Bone marrow (tissue), 2 donors: ENCODE data around the gene PPIL1.
A peak's percentile ranks its signal among the peaks of the same experiment; 100 is the strongest.
"Not testable (repeated sequence)": the region's sequence is repeated elsewhere in the genome, so short reads cannot be mapped to it uniquely, and the experiment has no call there.

ENCODE experiments used
- DNase-seq, 2 donors: peaks; one replicate each; lab custom pipeline; 2025; lab: John Stamatoyannopoulos, UW

Gene PPIL1

DNA sequence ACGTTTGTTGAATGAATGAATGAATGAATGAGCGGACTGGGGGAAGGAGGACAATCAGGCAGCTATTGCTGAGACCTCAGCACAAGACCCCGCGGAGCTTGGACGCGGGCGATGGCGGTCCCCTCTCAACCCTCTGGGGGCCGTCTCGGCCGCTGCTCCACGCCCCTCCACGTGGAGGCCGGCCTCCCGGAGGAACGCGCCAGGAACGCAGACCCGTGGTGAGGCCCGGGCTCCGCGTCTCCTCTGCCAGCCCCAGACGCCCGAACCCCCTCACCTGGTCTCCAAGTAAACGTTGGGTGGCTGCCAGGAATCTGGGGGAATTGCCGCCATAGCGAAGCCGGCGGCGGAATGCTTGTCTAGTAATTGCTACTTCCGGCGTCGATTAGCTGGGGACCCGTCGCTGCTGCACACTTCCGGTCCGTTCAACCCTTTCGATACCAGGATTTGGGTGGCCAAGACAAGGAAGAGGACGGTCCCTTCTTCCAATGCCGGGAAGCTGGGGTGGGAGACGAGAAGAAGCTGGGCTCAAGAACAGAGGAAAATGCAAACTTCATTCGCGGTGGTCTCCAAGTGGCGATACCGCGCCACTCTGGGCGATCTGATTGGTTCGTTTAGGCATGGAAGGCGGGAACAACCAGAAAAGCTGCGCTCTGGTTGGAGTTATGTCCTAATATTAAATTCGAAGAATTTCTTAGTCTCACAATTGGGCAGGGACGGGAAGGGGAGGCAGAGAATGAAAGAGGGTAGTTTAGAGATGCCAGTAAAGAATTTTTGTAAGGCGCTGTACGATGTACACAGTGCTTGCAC is at the start of gene PPIL1:
Gene PPIL1 (minus strand): TSS at position 361 of the 807 bp plus-strand sequence. CDS start 31 bp downstream, at position 330.
- DNase-seq = peak; percentile 88 to 93

DNA sequence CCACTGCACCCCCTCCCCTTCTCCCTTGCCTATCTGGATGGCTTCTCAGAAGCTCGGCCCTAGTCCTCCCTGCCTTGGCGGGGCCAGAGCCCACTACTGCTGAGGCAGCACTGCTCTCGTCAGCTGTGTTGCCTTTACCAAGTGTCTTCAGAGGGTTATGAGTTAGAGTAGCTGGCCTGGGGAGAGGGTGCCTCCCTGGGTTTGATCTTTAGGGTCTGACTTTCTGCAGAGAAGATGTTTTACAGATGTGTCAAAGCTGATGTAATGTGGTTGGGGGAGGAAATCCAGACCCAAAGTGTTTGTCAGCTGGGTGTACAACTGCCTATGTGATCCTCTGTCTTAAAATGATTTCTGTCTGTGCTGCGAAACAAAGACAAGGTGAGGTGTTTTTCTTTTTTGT is 49.5 kb upstream of the PPIL1 start:
- no peak for DNase-seq

DNA sequence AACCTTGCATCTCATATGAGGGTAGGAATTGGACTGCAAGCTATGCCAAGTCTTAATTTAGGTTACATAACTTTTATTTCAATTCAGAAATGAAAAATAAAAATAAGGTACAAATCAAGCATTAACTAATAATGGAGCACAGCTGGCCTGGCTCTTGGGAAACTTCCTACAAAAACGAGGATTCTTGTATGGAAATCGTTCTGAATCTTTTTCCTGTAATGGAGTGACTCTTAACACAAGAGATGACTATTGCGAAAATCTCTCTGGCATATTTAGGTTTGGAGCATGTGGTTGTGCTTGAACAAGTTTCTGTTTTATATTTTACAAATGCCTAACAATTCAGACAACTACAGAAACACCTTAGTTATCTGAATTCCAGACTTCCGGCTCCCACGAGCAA is 45.9 kb upstream of the PPIL1 start:
- no peak for DNase-seq

DNA sequence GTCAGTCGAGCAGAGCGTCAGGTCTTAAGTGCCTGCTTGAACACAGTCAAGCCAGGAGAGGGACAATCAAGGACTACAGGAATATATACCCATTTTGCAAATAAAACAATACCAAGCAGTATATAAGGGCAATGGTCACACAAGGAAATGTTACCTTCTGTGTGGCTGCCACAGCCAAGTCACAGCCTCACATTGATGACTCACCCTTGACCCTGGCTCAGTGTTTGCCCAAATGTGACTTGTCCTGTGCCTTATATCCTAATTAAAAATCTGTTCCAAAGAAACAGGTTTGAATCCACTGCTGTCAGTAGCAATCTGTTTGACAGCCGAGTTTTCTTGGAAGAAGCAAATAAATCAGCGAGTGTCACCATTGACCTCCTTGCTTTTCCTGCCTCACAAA is 45.4 kb upstream of the PPIL1 start:
- no peak for DNase-seq

DNA sequence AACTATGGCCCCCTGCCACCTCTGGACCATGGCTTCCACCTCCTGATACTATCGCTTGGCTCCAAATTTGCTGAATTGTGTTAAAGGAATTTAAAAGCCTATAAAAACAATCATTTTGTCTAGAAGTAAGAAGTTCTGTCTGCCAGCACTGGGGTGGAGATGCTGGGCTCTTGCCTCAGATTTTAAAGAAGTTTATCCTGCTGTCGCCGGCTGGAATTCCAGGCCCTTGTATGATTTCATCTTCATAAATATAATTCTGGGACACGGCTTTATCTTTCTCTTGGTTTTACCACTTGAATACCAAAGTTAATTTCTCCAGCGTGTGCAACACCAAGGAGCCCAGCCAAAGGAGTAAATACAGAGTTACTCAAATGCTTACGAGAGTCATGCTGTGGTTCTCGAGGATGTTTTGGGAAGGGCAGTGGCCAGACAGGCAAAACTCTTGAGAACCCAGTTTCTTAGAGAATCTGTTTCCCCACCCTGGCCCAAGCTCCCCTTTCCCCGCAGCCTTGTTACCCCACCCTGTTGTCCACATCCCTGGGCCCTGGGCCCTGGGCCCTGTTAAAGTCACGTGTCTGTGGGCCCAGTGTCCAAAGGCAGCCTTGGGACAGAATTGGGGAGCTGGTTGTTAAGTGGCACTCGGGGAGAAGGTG is 43.1 kb upstream of the PPIL1 start:
- no peak for DNase-seq

DNA sequence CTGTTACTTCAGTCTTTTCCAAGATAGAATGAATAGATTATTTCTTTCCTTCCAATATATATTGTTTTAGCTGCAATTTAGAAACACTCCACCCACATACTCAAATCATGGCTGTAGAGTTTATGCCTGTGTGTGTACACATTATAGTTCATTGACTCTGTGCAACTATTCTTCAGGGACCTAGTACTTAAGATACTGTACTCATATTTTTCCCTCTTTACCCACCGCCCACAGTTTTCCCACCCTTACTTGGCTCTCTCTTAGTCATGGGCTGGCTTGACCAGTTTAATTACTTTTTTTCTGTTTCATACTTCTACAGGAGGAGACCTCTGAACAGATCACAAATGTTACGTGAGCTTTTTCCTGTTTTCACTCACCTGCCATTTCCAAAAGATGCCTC is 41.5 kb upstream of the PPIL1 start:
- DNase-seq = no peak

DNA sequence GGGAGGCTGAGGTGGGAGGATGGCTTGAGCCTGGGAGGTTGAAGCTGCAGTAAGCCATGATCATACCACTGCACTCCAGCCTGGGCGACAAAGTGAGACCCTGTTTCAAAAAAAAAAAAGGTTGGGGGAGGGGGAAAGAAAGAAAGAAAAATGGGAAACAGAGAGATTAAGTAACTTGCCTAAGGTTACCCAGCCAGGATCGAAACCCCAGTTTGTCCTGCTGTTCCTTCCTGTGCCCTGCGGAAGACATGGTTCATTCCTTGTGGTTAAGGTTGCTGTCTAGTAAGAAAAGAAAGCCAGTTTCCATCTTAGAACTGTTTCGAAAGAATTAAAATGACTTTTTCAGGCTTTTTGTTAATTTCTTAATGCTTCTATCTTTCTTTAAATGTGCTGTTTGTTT is 41.0 kb upstream of the PPIL1 start:
- no peak for DNase-seq

DNA sequence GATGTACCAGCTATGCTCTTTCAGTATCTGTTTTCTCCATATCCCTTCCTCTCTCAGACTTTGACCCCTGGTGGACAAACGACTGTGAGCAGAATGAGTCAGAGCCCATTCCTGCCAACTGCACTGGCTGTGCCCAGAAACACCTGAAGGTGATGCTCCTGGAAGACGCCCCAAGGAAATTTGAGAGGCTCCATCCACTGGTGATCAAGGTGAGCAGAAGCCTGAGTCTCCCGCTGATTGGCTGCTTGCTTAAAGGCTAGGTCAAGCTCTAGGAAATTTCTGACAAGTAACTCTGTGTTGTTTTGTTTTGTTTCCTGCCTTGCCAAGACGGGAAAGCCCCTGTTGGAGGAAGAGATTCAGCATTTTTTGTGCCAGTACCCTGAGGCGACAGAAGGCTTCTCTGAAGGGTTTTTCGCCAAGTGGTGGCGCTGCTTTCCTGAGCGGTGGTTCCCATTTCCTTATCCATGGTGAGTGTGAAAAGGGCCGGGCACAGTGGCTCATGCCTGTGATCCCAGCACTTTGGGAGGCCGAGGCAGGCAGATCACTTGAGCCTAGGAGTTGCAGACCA is 39.7 kb upstream of the PPIL1 start:
- DNase-seq = no peak

DNA sequence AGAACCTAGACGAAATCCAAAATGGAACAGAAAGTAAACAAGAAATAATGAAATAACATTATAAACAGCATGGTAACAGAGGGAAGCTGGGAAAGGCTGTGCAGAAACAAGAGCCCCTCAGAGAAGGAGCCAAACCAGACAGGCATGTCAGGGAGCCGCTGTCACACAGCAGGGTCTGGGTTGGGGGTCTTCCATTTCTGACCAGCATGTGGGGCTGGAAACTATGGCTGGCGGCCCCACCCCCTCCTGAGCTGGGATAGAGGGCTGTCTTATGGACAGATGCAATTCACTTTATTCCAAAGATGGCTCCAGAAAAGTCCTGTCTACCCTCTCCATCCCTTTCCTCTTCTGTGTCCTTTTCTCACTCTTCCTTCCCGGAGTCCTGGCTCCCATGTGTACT is 38.5 kb upstream of the PPIL1 start:
- no peak for DNase-seq

DNA sequence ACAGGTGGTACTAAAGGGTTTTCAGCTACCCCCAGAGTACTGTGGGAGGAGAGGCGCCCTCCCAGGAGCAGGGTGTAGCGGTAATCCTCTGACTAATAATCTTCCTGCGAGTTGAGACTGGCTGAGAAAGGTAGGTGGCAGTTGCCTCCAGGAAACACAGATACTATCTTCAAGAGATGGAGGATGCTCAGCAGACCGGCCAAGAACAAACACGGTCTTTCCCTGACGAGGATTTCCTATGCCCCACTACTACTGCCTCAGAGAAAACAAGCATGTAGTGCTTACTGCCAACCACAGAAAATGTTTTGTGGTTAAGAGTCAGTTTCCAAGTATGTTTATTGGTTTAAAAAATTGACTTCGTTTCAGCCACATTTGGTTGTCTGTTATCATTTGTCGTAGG is 38.0 kb upstream of the PPIL1 start:
- DNase-seq = peak in 1 of 2 donors; percentile 26

DNA sequence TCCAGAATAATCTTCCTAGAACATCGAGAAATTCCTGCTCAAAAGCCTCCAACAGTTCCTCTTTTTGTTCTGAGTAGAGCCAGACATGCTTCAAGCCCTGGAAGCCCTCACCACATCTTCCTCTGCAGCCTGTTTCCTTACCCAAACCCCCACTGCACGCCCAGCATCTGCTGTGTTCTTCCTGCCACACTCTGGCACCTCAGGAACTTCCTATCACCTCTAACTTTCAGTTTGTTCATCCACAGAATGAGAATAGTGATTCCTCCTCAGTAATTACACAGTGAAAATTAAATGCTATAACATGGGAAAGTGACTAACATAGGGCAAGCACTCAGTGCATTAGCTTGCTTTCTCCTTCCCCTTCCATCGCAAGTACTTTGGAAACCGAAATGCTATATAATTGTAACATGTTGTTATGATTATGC is 37.4 kb upstream of the PPIL1 start:
- DNase-seq = peak in 1 of 2 donors; percentile 97

DNA sequence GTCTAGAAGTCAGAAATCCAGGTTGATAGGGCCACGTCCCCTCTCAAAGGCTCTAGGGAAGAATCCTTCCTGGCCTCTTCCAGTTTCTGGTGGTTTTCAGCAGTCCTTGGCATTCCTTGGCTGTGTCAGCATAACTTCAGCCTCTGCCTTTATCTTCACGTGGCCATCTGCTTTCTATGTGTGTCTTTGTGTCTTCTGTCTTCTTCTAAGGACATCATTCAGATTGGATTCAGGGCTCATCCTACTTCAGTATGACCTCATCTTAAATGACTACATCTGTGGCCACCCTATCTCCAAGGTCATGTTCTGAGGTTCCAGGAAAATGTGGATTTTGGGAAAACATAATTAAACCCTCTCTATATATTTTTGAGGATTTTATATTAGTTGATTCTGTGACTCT is 34.1 kb upstream of the PPIL1 start:
- no peak for DNase-seq

DNA sequence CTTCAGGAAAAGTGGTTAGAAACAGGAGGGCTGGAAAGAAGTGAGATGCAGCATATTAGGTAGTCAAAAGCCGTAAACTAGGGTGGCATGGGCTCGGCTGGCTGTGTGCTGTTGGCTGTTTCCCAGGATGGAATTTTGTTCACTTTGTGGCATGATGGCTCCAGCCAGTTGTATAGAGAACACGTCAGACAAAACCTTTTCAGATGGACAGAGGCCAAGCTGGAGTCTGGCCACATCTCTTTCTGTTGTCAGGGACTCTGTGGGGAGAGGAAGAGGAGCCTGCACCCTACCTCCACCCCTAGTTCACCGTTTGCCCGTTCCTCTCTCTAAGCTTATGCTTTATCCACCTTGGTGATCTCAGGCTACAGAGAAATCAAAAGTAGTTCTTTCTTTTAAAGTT is 33.2 kb upstream of the PPIL1 start:
- DNase-seq = no peak

DNA sequence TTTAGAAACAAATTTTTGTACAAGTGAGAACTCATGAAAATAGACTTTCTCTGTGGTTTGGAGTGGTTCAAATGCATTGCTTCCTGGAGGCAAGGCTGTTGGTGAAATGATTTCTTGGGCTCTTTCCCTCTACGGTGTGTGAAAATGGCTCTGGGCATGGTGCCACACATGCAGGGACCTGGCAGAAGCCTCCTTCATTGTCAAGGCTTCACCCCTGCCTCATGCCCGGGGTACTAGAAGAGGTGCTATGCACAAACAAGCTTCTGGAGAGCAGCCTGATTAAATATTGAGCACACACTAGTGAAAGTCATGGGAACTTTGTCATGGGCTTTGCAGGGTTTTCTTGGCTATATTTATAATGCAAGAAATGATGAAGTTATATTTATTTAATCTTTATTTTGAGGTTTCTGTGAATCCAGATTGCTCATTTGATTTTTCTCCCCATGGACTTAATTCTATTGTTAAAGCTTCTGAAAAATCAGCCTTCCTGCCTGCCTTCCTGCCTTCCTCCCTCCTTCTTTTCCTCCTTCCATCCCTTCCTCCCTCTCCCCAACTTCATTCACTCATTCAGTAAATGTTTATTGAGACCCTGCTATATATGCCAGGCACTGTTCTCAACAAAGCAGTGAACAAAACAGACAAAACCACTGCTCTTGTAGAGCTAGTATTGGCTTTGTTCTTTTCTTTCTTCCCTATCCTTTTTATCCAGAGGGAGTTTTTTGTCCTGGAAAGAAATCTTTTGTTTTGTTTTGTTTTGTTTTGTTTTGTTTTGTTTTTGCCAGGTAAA is 32.1 kb upstream of the PPIL1 start:
- no peak for DNase-seq

DNA sequence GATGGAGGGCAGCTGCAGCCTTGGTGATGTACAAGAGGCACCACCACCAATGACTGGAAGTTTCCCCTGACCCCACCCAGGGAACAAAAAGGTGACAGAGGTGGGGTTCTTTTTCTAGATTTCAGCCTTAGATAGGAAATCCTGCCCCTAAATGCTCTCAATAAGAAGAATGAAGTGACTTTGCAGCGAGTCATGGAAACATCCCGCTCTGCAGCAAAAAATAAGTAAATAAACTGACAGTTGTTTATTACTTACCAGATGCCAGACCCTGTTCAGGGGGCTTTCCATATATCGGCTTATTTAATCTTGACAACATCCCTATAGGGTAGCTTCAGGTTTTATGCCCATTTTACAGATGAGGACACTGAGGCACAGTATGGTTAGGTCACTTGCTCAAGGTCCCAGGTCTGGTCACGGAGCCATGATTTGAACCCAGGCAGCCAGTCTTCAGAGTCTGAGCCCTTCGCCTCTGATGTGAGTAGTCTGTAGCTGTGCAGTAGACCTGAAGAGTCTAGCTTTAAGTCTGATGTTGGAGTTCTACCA is 30.3 kb upstream of the PPIL1 start:
- DNase-seq = no peak

DNA sequence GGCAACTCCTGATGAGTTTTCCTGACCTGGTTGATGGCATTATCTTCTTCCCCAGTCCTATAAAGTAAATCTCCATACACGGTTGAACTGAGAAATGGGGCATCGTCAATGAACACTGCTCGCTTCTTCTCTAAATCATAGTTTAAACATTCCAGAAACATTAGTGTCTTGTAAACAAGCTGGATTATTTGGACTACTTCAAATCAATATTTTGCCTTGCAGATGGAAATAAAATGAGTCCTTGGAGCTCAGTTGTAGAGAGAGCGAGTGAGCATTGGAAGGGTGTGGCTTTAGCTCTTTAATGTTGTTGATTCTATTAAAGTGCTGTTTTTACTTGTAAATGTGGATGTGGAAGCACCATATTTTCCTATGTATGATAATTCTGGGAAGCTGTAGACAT is 29.5 kb upstream of the PPIL1 start:
- no peak for DNase-seq

DNA sequence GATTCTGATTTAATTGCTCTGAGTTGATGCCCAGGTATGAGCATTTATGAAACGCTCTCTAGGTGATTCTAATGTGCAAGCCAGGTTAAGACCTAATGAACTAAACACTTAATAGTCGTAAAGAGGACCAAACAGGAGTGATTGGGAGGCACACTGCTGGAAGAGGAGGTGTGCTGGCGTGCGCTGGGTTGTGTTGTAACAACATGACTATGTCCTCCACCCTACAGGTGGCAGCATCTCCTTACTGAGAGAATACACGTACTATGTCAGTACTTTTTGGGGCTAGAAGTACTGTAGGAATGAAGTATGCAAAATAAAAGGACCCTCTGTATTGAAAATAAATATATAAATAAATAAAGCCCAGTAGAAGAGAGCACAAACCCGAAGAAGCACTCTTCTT is 23.0 kb upstream of the PPIL1 start:
- no peak for DNase-seq

DNA sequence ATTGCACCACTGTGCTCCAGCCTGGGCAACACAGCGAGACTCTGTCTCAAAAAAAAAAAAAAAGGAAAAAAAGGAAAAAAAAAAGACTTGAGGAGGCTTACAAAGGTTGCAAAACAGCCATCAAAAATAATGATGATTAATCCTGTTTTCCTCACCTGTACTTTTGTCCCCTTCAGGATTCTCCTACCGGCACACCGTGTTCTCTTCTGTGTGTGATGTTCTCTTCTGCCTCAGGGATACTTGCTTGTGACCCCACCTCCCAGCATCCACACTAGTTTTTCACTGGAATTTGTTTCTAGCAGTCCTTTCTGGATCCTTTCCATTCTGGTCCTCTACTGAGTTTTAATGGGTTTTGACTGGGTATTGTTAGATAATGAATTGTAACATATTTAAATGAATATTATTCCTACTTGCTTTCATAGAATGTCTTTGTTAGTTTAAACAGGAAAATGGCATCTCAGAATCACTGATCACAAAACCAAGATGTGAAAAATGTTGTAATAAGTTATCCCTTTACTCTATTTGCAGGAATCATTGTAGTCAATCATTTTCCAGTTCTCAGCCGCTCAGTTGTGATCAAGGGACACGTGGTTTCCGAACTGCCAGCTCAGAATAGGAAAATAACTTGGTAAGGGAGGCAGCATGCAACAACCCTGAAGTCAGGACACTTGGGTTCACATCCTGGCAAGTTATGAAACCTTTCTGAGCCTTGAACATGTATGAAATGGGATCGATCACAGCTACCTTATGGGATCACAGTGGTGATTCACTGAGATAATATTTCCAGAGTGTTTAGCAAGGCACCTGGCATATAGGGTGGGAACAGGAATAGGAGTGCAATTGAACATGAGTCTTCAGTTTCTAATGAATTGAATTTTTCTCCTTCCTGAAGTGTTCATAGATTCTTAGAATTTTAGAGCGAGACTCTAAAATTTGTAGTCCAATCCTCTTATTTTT is 19.7 kb upstream of the PPIL1 start:
- no peak for DNase-seq

DNA sequence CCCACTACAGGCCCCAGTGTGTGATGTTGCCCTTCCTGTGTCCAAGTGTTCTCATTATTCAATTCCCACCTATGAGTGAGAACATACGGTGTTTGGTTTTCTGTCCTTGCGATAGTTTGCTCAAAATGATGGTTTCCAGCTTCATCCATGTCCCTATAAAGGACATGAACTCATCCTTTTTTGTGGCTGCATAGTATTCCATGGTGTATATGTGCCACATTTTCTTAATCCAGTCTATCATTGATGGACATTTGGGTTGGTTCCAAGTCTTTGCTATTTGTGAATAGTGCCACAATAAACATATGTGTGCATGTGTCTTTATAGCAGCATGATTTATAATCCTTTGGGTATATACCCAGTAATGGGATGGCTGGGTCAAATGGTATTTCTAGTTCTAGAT is 16.6 kb upstream of the PPIL1 start:
- not testable (repeated sequence) for DNase-seq

DNA sequence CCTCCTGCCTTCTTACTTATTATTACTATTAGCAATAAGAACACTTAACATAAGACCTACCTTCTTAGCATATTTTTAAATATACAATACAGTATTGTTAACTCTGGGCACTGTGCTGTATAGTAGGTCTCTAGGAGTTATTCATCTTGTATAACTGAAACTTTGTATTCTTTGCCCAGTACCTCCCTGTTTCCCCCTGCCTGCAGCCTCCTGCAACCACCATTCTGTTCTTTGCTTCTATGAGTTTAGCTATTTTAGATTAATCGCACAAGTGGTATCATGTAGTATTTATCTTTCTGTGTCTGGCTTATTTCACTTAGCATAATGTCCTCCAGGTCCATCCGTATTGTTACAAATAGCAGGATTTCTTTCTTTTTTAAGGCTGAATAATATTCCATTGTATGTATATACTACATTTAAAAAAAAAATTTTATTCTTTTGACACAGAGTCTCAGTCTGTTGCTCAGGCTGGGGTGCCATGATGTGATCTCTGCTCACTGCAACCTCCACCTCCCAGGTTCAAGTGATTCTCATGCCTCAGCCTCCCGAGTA is 15.6 kb upstream of the PPIL1 start:
- DNase-seq = no peak
